NOMO-1 (cell line): ENCODE data around the gene SLC39A13.

Experiments used
- DNase-seq, 2 experiments: peaks; one replicate each; lab custom pipeline; 2025; ENCODE audit not compliant: unreplicated experiment in 2 of 2; lab: John Stamatoyannopoulos, UW

Gene SLC39A13

DNA sequence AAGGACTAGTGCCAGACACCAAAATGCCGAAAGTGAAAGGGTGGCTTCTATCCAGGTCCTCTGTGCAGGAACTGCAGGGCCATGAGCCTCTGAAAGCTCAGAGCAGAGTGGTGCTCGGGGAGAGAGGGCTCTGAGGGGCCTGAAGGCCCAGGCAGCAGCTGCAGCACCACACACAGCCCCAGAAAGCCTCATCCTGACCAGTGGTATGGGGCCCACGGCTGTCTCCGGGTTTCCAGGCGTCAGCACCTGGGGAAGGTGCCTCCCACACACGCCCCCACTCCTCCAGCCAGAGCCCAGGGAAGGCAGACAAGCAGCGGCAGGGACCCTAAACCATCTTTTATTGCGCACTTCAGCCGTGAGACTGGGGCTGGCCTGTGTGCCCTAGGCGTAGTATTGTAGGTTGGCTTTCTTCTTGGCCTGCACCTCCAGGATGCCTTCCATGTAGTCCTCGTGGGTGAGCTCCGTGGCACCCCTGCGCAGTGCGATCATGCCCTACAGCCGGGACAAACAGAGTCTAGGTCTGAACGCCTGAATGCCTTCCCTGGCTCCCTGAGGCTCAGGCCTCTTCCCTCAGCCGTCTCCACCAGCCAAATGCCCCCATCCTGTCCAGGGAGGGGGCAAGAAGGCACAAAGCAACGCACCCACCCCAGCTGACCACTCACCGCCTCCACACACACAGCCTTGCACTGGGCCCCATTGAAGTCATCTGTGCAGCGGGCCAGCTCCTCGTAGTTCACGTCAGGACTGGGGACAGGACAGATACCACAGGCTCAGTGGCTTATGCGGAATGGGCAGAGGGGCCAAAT, 10.3 kb downstream of the SLC39A13 start:
- no peak for DNase-seq

DNA sequence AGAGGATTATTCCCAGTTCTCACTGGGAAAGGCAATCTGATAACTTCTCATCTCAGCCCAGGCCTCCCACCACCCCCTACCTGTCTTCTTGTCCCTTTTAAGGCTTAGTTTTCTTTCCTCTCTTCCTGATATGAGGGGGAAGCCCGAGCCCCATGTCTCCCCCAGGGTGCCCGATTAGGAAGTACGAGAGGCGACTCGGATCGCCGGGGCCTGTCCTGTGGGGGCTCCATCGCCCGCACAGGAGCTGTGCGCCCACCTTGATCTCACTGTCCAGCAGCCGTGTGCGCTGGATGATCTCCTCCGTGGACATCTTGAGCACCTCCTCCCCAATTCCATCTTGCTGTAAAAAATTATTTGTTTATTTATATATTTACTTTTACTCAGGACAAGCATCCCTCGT, 17.2 kb downstream of the SLC39A13 start:
- no peak for DNase-seq

GRCh38 chr11:47426062-47426956, 17.9 kb downstream of the SLC39A13 start, which contains the start of gene PSMC3:
Gene PSMC3, minus strand, starts transcription at chr11:47426439. Its CDS starts 160 bp downstream, at chr11:47426279.
- peak; percentile 95 for DNase-seq

GRCh38 chr11:47430524-47430923, 22.1 kb downstream of the SLC39A13 start:
- no peak for DNase-seq

DNA sequence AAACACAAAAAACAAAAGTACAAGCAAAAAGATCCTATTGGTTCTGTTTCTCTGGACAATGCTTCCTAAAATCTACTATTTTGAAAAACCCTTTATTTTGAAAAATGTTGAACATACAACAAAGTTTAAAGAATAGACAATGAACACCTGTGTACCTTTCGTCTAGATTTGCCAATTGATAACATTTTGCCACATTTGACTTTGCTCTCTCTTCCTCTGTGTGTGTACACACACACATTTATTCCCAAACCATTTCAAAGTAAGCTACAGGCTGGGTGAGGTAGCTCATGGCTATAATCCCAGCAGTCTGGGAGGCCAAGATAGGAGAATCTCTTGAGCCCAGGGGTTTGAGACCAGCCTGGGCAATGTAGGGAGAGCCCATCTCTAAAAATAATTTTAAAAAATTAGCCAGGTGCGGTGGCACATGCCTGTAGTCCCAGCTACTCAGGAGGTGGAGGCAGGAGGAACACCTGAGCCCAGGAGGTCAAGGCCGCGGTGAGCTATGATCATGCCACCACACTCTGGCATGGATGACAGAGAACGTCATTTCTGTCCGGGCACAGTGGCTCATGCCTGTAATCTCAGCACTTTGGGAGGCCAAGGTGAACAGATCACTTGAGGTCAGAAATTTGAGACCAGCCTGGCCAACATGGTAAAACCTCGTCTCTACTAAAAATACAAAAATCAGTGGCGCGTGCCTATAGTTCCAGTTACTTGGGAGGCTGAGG, 23.1 kb downstream of the SLC39A13 start:
- no peak for DNase-seq

DNA sequence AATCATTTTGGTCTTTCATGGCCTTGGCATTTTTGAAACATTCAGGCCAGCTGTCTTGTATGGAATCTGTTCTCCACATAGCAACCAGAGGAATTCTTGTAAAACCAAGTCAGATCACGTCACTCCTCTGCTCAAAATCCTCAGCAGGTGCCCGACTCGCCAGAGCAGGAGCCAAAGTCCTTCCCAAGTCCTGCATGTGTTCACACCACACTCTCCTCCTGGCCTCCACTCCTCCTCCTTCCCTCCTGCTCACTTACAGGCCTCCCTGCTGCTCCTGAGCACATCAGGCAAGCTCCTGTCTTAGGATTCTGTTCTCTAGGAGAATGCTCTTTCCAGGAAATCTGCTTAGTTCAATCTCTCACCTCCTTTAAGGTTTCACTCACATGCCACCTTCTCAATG, 24.8 kb downstream of the SLC39A13 start:
- no peak for DNase-seq

- no peak for DNase-seq
Measured at GRCh38 chr11:47434011-47434786, 25.8 kb downstream of the SLC39A13 start.

DNA sequence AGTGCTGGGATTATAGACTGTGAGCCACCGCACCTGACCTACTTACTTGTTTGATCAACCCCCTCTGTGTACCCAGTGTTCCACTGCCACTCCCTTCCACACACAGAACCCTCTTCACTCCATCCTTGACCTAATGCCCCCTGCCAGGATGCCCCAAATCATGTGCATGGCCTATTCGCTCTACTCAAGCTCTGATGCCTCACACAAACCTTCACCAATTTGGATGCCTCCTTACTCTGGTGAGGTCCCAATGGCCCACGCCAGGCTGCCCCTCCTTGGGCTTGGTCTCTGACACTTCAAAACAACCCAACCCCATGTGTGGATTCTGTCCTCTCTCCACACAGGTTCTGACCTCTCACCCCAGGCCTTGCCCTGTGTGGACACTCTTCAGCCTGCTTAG, 27.3 kb downstream of the SLC39A13 start:
- no peak for DNase-seq

GRCh38 chr11:47436726-47437125, 28.3 kb downstream of the SLC39A13 start:
- no peak for DNase-seq

DNA sequence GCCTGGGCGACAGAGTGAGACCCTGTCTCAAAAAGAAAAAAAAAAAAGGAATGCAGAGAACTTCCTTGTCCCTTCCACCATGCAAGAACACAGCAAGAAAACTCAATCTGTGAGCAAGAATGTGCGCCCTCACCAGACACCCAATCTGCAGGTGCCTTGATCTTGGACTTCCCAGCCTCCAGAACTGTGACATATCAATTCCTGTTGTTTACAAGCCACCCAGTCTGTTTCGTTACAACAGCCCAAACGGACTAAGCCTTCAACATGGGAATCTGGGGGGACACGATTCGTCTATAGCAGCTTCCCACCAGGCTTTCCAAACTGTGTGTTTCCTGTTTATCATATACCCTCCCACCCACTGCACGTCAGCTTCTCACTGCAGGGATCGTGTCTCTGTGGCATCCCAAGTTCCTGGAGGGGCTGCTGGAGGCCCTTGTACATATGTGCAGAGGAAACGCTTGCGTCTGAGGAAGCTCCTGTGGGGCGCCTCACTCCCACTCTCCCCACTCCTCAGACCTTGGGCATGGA, 28.9 kb downstream of the SLC39A13 start:
- no peak for DNase-seq

- DNase-seq: no peak
Measured at GRCh38 chr11:47437746-47438418, 29.5 kb downstream of the SLC39A13 start.

DNA sequence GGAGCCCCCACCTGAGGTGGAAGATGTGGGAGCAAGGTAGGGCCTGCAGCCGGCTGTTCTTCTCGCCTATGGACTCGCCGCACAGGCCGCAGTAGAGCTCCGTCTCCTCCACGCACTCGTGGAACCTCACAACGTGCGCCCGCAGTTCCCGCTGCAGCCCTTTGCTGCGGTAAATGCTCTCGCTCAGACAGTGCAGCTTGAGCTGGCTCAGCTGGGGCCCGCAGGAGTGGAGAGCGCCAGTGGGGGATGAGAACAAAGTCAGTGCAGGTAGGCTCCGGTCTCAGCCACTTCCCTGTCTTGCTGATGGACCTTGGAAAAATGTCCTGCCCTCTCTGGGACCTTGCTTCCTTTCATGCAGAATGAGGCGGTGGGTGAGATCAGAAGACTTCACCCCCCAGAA, 30.3 kb downstream of the SLC39A13 start:
- no peak for DNase-seq

DNA sequence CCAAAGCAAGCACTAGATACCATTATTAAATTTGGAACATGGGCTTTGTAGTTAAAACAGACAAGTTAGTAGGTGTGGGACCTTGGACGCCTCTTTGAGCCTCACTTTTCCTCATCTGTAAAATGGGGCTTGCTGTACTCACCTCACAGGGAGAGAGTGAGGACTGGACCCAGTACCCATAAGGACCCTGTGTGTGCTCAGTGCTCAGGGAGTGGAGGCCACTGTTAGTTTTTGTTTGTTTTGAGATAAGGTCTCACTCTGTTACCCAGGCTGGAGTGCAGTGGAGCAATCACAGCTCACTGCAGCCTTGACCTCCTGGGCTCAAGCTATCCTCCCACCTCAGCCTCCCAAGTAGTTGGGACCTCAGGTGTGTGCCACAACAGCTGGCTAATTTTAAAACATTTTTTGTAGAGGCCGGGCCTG, 31.7 kb downstream of the SLC39A13 start:
- DNase-seq: no peak

DNA sequence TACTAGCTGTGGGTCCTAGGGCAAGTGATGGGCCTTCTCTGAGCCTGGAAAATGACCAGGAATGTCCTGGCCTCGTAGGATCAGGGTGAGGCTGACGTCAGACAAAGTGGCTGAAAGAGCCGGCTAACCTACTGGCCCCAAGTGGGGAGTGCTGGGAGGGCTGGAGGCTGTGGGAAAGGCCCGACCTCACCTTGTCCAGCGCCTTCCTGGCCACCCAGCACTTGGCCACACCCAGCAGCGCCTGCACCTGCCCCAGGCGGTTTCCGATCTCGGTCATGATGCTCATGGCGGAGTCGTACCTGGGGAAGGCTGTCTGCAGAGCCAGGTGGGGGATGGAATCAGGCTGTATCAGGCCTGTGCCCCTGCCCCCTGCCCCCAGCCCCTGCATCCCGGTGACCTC, 33.0 kb downstream of the SLC39A13 start:
- no peak for DNase-seq

- DNase-seq: no peak
Measured at GRCh38 chr11:47442514-47442913, 34.1 kb downstream of the SLC39A13 start.

DNA sequence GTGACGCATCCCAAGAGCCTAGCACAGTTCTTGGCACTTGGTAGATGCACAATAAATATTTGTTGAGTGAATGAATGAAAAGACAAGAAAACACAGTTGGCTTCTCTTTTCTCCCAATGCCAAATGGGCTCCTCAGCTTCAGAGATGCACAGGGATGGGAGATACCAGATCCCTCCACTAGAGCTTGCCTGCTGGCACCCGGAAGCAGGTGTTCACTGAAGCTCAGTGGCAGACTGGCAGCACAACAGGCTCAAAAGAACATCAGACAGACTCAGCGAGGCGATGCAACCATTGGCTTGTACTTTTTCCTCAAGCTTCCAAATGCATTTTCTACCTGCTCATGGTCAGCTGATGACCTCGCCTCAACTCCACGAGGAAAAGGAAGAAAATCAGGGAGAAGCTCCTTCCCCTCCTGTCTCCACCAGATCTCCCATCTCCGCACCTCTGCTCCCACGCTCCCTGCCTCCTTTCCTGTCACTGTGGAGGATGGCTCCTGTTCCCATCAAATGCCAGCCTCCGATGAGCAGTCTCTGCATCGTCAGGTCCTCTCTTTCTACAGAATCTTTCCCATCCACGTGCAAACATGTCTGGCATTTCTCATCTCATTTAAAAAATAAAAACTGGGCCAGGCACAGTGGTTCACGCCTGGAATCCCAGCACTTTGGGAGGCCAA, 34.8 kb downstream of the SLC39A13 start:
- no peak for DNase-seq

- DNase-seq: no peak
Measured at GRCh38 chr11:47443817-47444216, 35.4 kb downstream of the SLC39A13 start.

DNA sequence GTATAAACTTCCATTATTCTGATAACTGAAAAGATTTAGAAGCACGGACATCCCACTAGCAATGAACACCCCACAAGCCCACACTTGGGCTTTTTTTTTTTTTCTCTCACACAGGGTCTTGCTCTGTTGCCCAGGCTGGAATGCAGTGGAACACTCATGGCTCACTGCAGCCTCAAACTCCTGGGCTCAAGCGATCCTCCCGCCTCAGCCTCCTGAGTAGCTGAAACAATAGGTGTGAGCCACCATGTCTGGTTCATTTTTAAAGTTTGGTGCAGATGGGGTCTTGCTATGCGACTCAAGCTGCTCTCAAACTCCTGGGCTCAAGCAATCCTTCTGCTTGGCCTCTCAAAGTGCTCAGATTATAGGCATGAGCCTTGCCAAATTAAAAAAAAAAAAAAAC, 37.5 kb downstream of the SLC39A13 start:
- no peak for DNase-seq

DNA sequence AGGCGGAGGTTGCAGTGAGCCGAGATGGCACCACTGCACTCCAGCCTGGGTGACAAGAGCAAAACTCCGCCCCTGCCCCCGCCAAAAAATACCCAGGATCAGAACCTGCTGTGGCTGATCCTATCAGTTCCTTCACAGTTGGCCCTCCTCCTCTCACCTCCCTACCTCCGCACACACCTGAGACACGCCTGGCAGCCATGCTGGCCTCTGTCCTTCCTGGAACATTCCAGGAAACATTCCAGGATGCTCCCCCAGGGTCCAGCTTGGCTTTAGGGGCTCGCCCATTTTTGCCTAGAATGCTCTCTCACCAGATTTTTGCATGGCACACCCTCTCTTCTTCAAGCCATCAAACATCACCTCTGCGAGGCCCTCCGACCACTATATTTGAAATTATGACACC, 38.4 kb downstream of the SLC39A13 start:
- no peak for DNase-seq
